Daoy (cell line): Measurements from ENCODE around the gene COG3. TPM values are rescaled to one million over a fixed set of nuclear protein-coding genes. Genes with fewer than 3 reads are reported as not detected.
"Not testable (repeated sequence)": the region's sequence is repeated elsewhere in the genome, so short reads cannot be mapped to it uniquely, and the experiment has no call there.

ENCODE experiments used
- DNase-seq: peaks from one replicate; pipeline ENCODE4 v3.0.0-alpha.2; 2015; ENCODE audit warnings: low read depth
- total RNA-seq: library from RNA; depleted of rRNA; stranded (reverse); fragments of >200 nt; shearing (Covaris generic); gene quantifications from 2 replicates; pipeline ENCODE4 v1.2.3, GENCODE V29; 2014; rRNA removed

The COG3 gene, protein sequence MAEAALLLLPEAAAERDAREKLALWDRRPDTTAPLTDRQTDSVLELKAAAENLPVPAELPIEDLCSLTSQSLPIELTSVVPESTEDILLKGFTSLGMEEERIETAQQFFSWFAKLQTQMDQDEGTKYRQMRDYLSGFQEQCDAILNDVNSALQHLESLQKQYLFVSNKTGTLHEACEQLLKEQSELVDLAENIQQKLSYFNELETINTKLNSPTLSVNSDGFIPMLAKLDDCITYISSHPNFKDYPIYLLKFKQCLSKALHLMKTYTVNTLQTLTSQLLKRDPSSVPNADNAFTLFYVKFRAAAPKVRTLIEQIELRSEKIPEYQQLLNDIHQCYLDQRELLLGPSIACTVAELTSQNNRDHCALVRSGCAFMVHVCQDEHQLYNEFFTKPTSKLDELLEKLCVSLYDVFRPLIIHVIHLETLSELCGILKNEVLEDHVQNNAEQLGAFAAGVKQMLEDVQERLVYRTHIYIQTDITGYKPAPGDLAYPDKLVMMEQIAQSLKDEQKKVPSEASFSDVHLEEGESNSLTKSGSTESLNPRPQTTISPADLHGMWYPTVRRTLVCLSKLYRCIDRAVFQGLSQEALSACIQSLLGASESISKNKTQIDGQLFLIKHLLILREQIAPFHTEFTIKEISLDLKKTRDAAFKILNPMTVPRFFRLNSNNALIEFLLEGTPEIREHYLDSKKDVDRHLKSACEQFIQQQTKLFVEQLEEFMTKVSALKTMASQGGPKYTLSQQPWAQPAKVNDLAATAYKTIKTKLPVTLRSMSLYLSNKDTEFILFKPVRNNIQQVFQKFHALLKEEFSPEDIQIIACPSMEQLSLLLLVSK
- total RNA-seq: 19.1 and 20.7 TPM in 2 replicates

DNA sequence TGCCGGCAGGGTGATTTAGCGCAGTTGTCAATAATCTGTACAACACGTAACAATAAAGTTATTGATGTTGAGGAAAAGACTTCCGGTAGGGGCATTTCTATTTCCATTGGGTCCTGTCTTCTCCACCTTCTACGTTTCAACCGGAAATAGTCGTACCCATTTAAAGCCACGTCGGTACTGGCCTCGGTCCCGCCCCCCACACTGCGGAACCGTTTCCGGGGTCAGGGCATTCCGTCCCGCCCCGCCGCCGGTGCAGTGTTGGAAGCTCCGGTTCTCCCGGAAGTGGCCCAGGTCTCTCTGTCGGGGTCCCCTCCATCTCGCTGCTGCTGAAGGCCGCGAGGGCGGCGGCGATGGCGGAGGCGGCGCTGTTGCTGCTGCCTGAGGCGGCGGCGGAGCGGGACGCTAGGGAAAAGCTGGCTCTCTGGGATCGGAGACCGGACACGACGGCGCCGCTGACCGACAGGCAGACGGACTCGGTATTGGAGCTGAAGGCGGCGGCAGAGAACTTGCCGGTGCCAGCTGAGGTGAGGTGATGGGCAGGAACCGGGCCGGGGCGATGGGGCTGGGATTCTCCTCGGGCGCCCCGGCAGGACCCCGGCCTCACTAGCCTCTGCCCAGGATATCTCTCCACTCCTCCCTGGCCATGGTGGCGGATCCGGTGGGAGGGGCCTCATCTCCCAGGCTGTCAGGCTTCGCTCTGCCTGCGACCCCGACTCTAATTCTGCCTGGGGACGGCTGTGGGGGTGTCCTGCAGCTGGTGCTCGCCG is at the start of gene COG3:
COG3 (plus strand) TSS at position 253 of the 767 bp plus-strand sequence; CDS start at position 351, 98 bp downstream.
- peak; percentile 93 for DNase-seq

DNA sequence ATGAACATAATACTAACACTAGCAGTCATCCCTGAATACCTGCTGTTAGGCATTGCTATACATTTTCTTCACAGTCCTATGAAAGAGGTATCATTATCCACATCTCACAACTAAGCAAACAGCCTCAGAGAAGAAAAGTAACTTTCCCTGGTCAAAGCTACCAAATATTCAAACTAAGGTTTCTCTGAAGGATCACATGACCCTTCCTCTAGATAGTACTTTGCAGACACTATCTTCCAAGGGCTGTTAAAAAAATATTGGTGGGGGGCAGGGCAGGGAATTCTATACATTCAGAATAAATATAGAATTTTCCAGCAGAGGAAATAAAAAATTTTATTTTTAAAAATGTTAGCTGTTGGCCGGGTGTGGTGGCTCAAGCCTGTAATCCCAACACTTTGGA is 49.6 kb upstream of the COG3 start:
- DNase-seq: no peak

DNA sequence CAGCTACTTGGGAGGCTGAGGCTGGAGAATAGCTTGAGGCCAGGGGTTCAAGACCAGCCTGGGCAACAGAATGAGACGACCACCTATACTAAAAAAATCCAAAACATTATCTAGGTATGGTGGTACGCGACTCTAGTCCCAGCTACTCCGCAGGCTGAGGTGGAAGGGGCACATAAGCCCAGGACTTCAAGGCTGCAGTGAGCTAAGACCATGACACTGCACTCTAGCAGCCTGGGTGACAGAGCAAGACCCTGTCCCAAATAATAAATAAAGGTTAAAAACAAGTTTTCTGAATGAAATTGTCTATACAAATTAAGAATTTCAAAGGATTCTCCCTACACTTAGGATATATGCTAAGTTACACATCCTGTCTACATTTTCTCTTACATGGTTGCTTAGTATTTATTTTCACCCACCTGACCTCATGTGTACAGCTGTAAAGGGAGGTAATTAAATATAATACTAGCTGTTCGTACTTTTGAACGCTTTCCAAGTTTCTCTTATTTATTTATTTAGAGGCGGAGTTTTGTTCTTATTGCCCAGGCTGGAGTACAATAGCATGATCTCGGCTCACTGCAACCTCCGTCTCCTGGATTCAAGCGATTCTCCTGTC is 48.1 kb upstream of the COG3 start:
- no peak for DNase-seq

- peak; percentile 91 for DNase-seq
These were observed 46.8 kb upstream of the COG3 start, which contains the start of gene SLC25A30 for GRCh38 chr13:45417790-45418534. Gene SLC25A30, minus strand, starts transcription at chr13:45418373. Its CDS starts 6,948 bp downstream, at chr13:45411425.

DNA sequence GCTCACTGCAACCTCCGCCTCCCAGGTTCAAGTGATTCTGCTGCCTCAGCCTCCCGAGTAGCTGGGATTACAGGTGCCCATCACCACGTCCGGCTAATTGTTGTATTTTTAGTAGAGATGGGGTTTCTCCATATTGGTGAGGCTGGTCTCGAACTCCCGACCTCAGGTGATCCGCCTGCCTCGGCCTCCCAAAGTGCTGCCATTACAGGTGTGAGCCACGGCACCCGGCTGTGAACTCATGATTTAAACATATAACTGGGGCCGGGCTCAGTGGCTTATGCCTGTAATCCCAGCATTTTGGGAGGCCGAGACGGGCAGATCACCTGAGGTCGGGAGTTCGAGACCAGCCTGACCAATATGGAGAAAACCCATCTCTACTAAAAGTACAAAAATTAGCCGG is 45.4 kb upstream of the COG3 start:
- DNase-seq: not testable (repeated sequence)

DNA sequence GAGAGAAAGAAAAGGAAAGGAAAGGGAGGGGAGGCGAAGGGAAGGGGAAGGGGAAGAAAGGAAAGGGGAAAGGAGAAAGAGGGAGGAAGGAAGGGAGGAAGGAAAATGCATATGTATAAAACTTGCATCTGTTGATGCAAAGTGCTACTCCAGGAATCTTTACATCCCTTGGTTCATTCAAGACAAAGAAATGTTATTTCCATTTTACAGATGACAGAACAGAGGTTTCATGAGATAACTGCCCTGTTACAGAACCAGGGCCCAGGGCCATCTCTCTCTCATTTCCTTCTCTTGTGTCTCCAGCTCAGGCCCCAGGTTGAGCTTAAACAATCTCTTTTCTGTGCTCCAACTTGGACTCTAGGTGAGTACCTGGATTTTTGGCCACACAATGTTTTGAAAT is 44.8 kb upstream of the COG3 start:
- DNase-seq: no peak

DNA sequence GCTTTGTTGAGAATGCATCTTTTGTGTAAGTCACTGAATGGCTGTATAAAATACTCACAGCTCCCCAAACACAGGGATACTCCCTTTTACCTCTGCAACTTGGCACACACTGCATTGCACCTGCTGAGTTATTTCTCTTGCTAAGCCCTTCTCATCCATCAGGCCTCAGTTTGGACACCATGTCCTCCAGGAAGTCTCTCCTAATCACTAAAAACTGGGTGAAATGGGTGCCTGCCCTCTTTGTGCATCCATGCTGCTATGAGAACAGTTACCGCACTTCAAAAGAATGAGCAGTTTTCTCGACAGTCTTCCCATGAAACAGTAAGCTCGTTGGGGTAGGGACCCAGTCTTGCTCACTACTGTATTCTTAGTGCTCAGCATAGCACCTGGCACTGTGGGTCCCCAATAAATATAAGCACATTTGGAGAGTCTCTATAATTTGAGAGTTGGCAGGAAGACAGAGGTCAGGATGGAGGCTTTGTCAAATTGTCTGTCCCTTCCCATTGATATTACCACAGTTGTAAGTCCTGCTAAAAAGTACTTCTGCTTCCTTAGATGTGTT is 41.9 kb upstream of the COG3 start:
- DNase-seq: no peak

GRCh38 chr13:45426056-45426841 is 38.5 kb upstream of the COG3 start:
- DNase-seq: not testable (repeated sequence)

DNA sequence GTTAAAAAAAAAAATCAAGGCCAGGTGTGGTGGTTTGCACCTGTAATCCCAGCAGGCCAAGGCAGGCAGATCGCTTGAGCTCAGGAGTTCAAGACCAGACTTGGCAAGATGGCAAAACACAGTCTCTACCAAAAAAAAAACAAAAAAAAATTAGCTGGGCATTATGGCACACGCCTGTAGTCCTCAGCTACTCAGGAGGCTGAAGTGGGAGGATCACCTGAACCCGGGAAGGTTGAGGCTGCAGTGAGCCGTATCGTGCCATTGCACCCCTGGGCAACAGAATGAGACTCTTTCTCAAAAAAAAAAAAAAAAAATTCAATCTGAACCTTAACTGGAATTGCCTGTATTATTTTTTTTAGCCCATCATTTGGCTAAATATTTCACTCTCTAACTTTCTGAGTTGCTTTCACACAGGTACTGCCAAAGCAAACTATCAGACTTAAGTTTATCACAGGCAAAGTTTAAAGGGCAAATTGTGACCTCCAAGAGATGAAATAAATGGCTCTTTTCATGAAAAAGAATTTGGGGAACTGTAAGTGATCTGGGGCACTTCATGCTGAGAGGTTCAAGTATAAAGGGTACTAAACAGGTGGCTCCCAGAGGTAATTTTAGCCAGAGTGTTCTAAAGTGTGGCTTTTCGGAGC is 31.9 kb upstream of the COG3 start:
- no peak for DNase-seq

- no peak for DNase-seq
These were observed 31.4 kb upstream of the COG3 start for GRCh38 chr13:45433381-45433790.

DNA sequence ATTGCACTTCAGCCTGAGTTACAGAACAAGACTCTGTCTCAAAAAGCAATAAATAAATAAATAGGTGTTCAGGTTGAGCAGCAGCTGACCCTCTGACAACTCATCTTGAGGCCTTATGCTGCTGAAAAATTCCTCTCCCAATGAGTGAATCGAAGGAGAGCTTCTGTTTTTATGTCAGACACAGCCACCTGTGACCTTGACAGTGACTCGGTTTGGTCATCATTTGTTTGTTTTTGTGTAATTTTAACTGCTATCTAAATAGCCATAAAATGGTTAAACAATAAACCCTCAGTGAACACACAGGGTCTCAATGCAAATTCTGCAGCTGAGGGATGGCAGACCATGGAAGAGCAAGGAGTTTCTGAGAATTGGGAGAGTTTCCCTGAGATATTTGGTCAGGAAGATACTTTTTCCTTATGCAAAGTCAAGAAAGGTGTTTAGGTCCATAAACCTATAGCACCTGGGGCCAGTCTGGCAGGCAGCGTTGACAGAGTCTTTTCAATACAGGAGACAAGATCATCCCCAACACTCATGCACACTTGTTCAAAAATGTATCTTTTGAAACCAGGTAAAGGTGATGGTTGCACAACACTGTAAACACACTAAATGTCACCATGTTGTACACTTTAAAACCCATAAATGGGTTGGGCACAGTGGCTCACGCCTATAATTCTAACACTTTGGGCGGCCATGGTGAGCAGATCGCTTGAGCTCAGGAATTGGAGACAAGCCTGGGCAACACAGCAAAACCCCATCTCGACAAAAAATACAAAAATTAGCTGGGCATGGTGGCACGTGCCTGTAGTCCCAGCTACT is 30.0 kb upstream of the COG3 start:
- DNase-seq: no peak

- DNase-seq: no peak
These were observed 28.4 kb upstream of the COG3 start for GRCh38 chr13:45436332-45436731.

GRCh38 chr13:45436953-45437352 is 27.8 kb upstream of the COG3 start:
- DNase-seq: no peak

DNA sequence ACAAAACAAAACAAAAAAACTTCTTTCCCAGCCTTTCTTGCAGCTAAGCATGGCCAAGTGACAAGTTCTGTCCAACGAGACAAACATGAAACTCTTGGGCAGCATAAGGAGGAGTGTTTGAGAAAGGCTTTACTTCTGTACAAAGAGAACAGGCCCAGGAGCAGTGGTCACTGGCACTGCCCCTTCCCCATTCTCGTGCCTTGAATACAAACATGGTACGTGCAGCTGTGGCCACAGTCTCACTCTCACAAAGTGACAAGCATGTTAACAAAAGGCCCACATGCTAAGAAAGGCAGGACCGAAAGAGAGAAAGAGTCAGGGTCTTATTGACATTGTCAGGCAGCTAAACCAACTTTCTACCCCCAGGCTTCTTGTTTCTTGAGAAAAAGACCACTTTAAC is 26.8 kb upstream of the COG3 start:
- no peak for DNase-seq

DNA sequence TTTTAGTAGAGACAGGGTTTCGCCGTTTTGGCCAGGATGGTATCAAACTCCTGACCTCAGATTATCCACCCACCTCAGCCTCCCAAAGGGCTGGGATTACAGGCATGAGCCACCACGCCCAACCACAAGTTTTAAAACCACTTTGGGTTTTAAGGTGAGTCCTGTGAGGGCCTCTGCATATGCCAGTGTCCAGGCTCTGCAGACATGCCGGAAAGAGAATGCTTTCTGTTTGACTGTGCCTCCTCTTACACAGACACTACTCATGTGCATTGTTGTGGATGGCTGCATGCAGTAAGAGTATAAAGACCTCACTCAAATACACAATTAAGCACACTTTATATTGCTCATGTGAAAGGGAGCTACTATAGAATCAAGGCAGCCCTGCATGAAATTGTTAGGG is 25.7 kb upstream of the COG3 start:
- DNase-seq: no peak

GRCh38 chr13:45439781-45440462 is 24.8 kb upstream of the COG3 start:
- DNase-seq: peak; percentile 20

DNA sequence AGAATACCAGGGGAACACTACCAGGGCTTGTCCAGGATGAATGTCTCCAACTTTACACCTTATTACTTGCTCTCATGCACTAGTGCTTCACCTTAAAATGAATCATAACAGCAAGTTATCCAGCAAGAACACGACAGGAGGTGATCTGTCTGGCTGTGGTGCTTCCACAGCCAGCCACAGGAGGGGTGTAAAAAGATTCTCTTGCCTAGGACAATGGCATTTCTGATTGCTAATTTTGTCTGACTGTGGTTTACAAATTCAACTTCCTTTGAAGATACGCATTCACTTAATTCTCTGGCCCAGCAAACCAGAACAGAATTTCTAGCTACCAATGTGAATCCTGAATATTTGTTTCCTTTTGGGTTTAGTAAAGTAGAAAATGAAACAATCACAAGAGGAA is 23.1 kb upstream of the COG3 start:
- DNase-seq: peak; percentile 13

DNA sequence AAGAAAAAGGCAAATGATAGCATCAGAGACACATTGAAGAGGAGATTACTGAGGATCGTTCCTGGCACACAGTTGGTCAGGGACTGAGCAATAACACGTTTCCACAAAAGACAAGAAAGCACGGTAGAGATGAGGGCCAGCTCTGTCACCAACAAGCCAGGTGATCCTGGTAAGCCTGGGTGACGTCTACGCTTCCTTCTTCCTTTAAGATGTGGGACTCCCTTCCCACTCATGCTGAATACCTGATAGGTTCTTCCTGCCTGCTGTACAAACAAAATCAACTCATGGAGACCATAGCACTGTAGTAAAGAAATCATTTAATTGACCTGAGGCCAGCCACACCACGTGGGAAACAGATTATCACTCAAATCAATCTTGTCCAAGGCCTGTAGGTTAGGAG is 19.7 kb upstream of the COG3 start:
- DNase-seq: no peak
